HG03175 (cell line): ENCODE data around the gene BHLHA15.
"Not testable (repeated sequence)": the region's sequence is repeated elsewhere in the genome, so short reads cannot be mapped to it uniquely, and the experiment has no call there.

Experiments
- ATAC-seq: cut with Tn5 transposase; IDR thresholded peaks from one replicate; pipeline ENCODE4 v1.9.1; 2021; ENCODE audit warnings: mild to moderate bottlenecking, moderate library complexity; ENCODE audit not compliant: unreplicated experiment

Gene BHLHA15

GRCh38 chr7:98206451-98207330, 4.5 kb upstream of the BHLHA15 start:
- ATAC-seq, result no peak

- no peak for ATAC-seq
These were observed 1.9 kb upstream of the BHLHA15 start for GRCh38 chr7:98209166-98209920.

- no peak for ATAC-seq
These were observed 572 bp upstream of the BHLHA15 start for GRCh38 chr7:98210513-98211220.

GRCh38 chr7:98211676-98212531, 665 bp downstream of the BHLHA15 start:
- no peak for ATAC-seq

- ATAC-seq, result no peak
These were observed 1.3 kb downstream of the BHLHA15 start for GRCh38 chr7:98212532-98213041.

- no peak for ATAC-seq
These were observed 2.2 kb downstream of the BHLHA15 start for GRCh38 chr7:98213296-98213887.

GRCh38 chr7:98213888-98214810, 2.9 kb downstream of the BHLHA15 start:
- ATAC-seq, result no peak

- no peak for ATAC-seq
These were observed 3.6 kb downstream of the BHLHA15 start for GRCh38 chr7:98214811-98215321.

GRCh38 chr7:98215561-98216495, 4.6 kb downstream of the BHLHA15 start:
- ATAC-seq, result no peak

GRCh38 chr7:98216941-98217622, 5.8 kb downstream of the BHLHA15 start:
- ATAC-seq, result no peak

GRCh38 chr7:98217623-98218582, 6.7 kb downstream of the BHLHA15 start:
- no peak for ATAC-seq

- ATAC-seq, result not testable (repeated sequence)
These were observed 8.1 kb downstream of the BHLHA15 start for GRCh38 chr7:98219382-98219781.

- no peak for ATAC-seq
These were observed 10.6 kb downstream of the BHLHA15 start for GRCh38 chr7:98221611-98222532.

GRCh38 chr7:98222533-98223195, 11.4 kb downstream of the BHLHA15 start:
- ATAC-seq, result no peak
